ENCODE data around the gene ZNF219.

The ZNF219 gene

GRCh38 chr14:21103710-21104447 lies 5.4 kb upstream of the ZNF219 start:
- H3K4me3 ChIP-seq (ENCODE audit: low read depth, low read length) = peak overlapping the region; percentile 80
- in situ Hi-C loops (cut with HindIII; ENCODE audit: low sequenced_read_pairs) = no loop called here
- peak; percentile 77 for TF ChIP-seq CTCF (IDR thresholded peaks at IDR 0.05; ENCODE audit: low read depth, low read length)
- peak; percentile 97 for DNase-seq (ENCODE audit: low read depth, low spot score)

GRCh38 chr14:21103411-21103709 lies 4.9 kb upstream of the ZNF219 start:
- TF ChIP-seq CTCF (IDR thresholded peaks at IDR 0.05; ENCODE audit: low read depth, low read length) = no peak
- DNase-seq (ENCODE audit: low read depth, low spot score) = no peak
- in situ Hi-C loops (cut with HindIII; ENCODE audit: low sequenced_read_pairs) = no loop called here
- H3K4me3 ChIP-seq (ENCODE audit: low read depth, low read length) = peak overlapping the region; percentile 80

- peak overlapping the region; percentile 80 for H3K4me3 ChIP-seq (ENCODE audit: low read depth, low read length)
- in situ Hi-C loops (cut with HindIII; ENCODE audit: low sequenced_read_pairs) = no loop called here
- TF ChIP-seq CTCF (IDR thresholded peaks at IDR 0.05; ENCODE audit: low read depth, low read length) = no peak
- no peak for DNase-seq (ENCODE audit: low read depth, low spot score)
These were observed 4.3 kb upstream of the ZNF219 start for GRCh38 chr14:21102521-21103410.

- TF ChIP-seq CTCF (IDR thresholded peaks at IDR 0.05; ENCODE audit: low read depth, low read length) = no peak
- no peak for DNase-seq (ENCODE audit: low read depth, low spot score)
- in situ Hi-C loops (cut with HindIII; ENCODE audit: low sequenced_read_pairs) = no loop called here
- H3K4me3 ChIP-seq (ENCODE audit: low read depth, low read length) = no peak overlapping the region
These were observed 3.5 kb upstream of the ZNF219 start for GRCh38 chr14:21101802-21102413.

- in situ Hi-C loops (cut with HindIII; ENCODE audit: low sequenced_read_pairs) = no loop called here
- no peak for TF ChIP-seq CTCF (IDR thresholded peaks at IDR 0.05; ENCODE audit: low read depth, low read length)
- no peak for DNase-seq (ENCODE audit: low read depth, low spot score)
- H3K4me3 ChIP-seq (ENCODE audit: low read depth, low read length) = no peak within 1 kb of the TSS
These were observed 2.5 kb upstream of the ZNF219 start, which contains the start of gene TMEM253 for GRCh38 chr14:21100931-21101330. TSS of gene TMEM253 (plus strand) at chr14:21101066. CDS start at chr14:21101344, 278 bp downstream.

GRCh38 chr14:21099596-21099985 lies 1.1 kb upstream of the ZNF219 start:
- in situ Hi-C loops (cut with HindIII; ENCODE audit: low sequenced_read_pairs) = no loop called here
- no peak for TF ChIP-seq CTCF (IDR thresholded peaks at IDR 0.05; ENCODE audit: low read depth, low read length)
- no peak for DNase-seq (ENCODE audit: low read depth, low spot score)
- no peak overlapping the region for H3K4me3 ChIP-seq (ENCODE audit: low read depth, low read length)

Measured in astrocyte of the spinal cord (primary cell).